HG02798 (cell line): ENCODE measurements around the gene IFT27.

Experiments
- ATAC-seq: cut with Tn5 transposase; IDR thresholded peaks from one replicate; pipeline ENCODE4 v1.9.1; 2021; ENCODE audit warnings: mild to moderate bottlenecking; ENCODE audit not compliant: unreplicated experiment, poor library complexity

Gene IFT27

GRCh38 chr22:36729321-36729720 lies 46.6 kb downstream of the IFT27 start:
- no peak for ATAC-seq

- no peak for ATAC-seq
Measured at GRCh38 chr22:36728505-36728904, 47.4 kb downstream of the IFT27 start.

GRCh38 chr22:36727927-36728488 lies 47.9 kb downstream of the IFT27 start:
- no peak for ATAC-seq

- no peak for ATAC-seq
Measured at GRCh38 chr22:36727110-36727509, 48.8 kb downstream of the IFT27 start.

- no peak for ATAC-seq
Measured at GRCh38 chr22:36726007-36726380, 49.9 kb downstream of the IFT27 start.

GRCh38 chr22:36725366-36726006 lies 50.4 kb downstream of the IFT27 start:
- no peak for ATAC-seq

GRCh38 chr22:36724836-36725235 lies 51.1 kb downstream of the IFT27 start:
- no peak for ATAC-seq

- ATAC-seq: no peak
Measured at GRCh38 chr22:36722055-36722454, 53.9 kb downstream of the IFT27 start.

- no peak for ATAC-seq
Measured at GRCh38 chr22:36715647-36716046, 60.3 kb downstream of the IFT27 start.

- no peak for ATAC-seq
Measured at GRCh38 chr22:36714110-36714509, 61.8 kb downstream of the IFT27 start.

GRCh38 chr22:36713436-36713835 lies 62.5 kb downstream of the IFT27 start:
- no peak for ATAC-seq
